Thymus (tissue), 11 donors: ENCODE results near the gene ITGB2. TPM values are rescaled to one million over a fixed set of nuclear protein-coding genes. Genes with fewer than 3 reads are reported as not detected.

ENCODE experiments used
- DNase-seq, 9 donors: peaks; one replicate each; pipeline ENCODE4 v3.0.0-alpha.2; 2013; ENCODE audit warnings: low spot score in 9 of 9, low read depth in 6 of 9, missing footprints in 1 of 9
- H3K27ac ChIP-seq, 2 donors: one replicate each; pipeline ENCODE4 v1.5.1; 2013; ENCODE audit warnings: control low read depth in 1 of 2, low read depth in 1 of 2, low read length in 1 of 2, mild to moderate bottlenecking in 1 of 2, moderate library complexity in 1 of 2
- H3K27me3 ChIP-seq, 2 donors: one replicate each; pipeline ENCODE4 v1.5.1; 2013; ENCODE audit warnings: low read length in 1 of 2; ENCODE audit not compliant: control insufficient read depth in 2 of 2, insufficient read depth in 1 of 2
- H3K36me3 ChIP-seq, 2 donors: one replicate each; pipeline ENCODE4 v1.5.1; 2013; ENCODE audit warnings: low read length in 1 of 2, mild to moderate bottlenecking in 1 of 2, moderate library complexity in 1 of 2; ENCODE audit not compliant: control insufficient read depth in 2 of 2, insufficient read depth in 2 of 2
- H3K4me1 ChIP-seq, 2 donors: one replicate each; pipeline ENCODE4 v1.5.1; 2013; ENCODE audit warnings: low read length in 2 of 2; ENCODE audit not compliant: control insufficient read depth in 2 of 2, insufficient read depth in 2 of 2
- H3K4me3 ChIP-seq, 2 donors: one replicate each; pipeline ENCODE4 v1.5.1; 2013; ENCODE audit warnings: low read length in 2 of 2, control low read depth in 1 of 2, mild to moderate bottlenecking in 1 of 2
- H3K9me3 ChIP-seq, 2 donors: one replicate each; pipeline ENCODE4 v1.5.1; 2013; ENCODE audit warnings: low read length in 1 of 2, mild to moderate bottlenecking in 1 of 2; ENCODE audit not compliant: control insufficient read depth in 2 of 2, insufficient read depth in 1 of 2
- WGBS: extraction: QIAGEN DNeasy Blood & Tissue Kit; methylation state at CpG from one replicate; pipeline ENCODE4 v1.1.7; 2013; 5-methylcytosine and 5-hydroxymethylcytosine counted together
- polyA plus RNA-seq: library from polyadenylated mRNA; stranded (reverse); fragments of 200-250 nt; gene quantifications from one replicate; pipeline ENCODE4 v1.2.3, GENCODE V29; 2013
- total RNA-seq: library from RNA; stranded (reverse); fragments of 120-200 nt; gene quantifications from one replicate; pipeline ENCODE4 v1.2.4, GENCODE V29; 2013
- donor health status: healthy.

Gene ITGB2
- total and polyA plus RNA-seq, 2 donors: 104 to 134 TPM

DNA sequence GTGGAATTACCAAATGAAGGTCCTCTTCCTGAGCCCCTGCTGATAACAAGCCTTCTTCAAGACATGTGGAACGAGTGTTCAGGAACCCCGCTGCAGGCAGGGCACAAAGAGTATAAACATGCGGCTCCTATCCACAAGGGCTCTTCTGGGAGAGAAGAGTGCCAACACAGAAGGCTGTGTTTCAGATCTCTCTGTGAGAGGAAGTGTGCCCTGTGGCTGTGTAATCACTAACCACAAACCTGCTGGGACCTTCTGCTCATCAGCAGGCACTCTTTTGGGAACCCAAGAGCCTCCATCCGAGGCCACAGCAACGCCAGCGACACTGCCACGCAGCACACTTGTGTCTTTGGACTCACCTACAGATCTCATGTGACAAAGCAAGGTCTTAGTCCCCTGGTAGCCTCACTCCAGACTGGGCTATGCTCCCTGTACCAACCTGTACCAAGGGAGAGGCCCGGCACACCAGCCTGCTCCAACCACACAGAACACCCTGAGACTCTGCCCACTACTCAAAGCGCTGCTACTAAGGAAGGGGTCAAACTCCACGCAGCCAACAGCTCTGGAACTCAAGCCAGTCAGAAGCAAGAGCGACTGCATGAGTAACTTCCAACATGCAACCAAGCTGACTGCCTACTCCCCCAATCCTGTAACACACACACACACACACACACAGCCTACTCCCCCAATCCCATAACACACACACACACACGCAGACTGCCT lies 55.0 kb downstream of the ITGB2 start:
- Histone ChIP-seq H3K27ac (no peak overlapping the region), H3K36me3 (peaks cover 34 to 45% of the 10 kb centered on the region in 2 donors), H3K4me1 (peaks cover 26 to 51% of the 10 kb centered on the region in 2 donors), H3K4me3 (no peak overlapping the region), H3K27me3 (no peaks in the 10 kb centered on the region), H3K9me3 (no peaks in the 10 kb centered on the region)
- peak in 1 of 9 donors; percentile 50 for DNase-seq
- 44% methylated on average over 12 of the region's 12 CpGs for WGBS

DNA sequence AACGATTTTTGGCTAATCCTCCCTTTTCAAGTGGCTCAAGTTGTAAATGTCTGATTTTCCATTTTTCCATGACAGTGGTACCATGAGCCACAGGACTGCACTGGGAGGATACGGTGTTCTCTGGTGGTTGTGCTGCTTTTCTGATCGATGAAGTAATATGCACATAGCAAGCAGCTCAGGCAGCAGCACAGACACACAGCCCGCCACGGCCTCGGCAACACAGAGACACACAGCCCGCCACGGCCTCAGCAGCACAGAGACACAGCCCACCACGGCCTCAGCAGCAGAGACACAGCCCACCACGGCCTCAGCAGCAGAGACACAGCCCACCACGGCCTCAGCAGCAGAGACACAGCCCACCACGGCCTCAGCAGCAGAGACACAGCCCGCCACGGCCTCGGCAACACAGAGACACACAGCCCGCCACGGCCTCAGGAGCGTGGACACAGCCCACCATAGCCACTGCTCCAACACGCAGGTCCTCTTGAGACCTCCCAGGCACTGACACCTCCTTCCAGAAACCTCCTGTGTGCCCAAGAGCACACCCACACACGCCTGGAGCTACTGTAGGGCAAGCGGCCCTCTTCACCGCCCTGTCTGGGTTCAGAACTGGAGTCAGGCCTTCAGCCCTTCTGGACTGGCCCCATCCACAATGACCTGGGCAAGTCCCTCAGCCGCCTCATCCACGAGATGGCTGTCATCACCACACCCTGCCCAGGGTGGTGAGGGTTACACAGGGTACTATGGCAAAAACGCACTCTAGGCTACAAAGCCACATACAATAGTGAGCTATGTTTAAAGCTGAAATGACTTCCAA lies 57.6 kb downstream of the ITGB2 start:
- Histone ChIP-seq H3K4me1 (peaks cover 14 to 28% of the 10 kb centered on the region in 2 donors), H3K4me3 (no peak overlapping the region), H3K36me3 (peaks cover 53 to 68% of the 10 kb centered on the region in 2 donors), H3K27me3 (no peaks in the 10 kb centered on the region), H3K9me3 (no peaks in the 10 kb centered on the region), H3K27ac (no peak overlapping the region)
- WGBS: 82% methylated on average over 25 of the region's 25 CpGs
- no peak for DNase-seq

- H3K4me3 ChIP-seq: no peak overlapping the region
- no peaks in the 10 kb centered on the region for H3K9me3 ChIP-seq
- no peak overlapping the region for H3K27ac ChIP-seq
- no peak for DNase-seq
- H3K4me1 ChIP-seq: peaks cover 0 to 25% of the 10 kb centered on the region in 2 donors
- no peaks in the 10 kb centered on the region for H3K27me3 ChIP-seq
- H3K36me3 ChIP-seq: peaks cover 73 to 82% of the 10 kb centered on the region in 2 donors
- WGBS: 97% methylated on average over 10 of the region's 10 CpGs
Measured at GRCh38 chr21:44858791-44859190, 61.9 kb downstream of the ITGB2 start.

DNA sequence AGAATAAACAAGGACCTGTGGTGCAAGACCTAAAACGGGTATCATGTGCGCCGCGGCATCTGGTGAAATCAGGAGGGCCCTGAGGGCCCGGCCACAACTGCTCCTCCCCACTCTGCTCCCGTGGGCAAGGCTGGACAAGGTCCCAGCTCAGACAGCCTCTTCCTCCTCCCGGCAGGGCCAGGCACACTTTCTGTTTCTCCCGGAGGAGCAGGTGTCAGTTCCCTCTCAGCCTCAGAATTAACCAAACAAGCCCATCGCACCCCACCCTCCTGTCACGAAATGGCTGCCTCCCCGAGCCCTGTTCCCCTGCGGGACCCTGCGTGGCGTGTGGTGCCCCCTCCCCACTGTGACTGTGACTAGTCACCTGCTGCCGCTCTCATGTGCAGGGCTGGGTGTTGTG lies 62.4 kb downstream of the ITGB2 start:
- DNase-seq: no peak
- Histone ChIP-seq H3K27me3 (no peaks in the 10 kb centered on the region), H3K4me1 (peaks cover 0 to 27% of the 10 kb centered on the region in 2 donors), H3K36me3 (peaks cover 73 to 82% of the 10 kb centered on the region in 2 donors), H3K27ac (no peak overlapping the region), H3K9me3 (no peaks in the 10 kb centered on the region), H3K4me3 (no peak overlapping the region)
- 94% methylated on average over 15 of the region's 15 CpGs for WGBS

DNA sequence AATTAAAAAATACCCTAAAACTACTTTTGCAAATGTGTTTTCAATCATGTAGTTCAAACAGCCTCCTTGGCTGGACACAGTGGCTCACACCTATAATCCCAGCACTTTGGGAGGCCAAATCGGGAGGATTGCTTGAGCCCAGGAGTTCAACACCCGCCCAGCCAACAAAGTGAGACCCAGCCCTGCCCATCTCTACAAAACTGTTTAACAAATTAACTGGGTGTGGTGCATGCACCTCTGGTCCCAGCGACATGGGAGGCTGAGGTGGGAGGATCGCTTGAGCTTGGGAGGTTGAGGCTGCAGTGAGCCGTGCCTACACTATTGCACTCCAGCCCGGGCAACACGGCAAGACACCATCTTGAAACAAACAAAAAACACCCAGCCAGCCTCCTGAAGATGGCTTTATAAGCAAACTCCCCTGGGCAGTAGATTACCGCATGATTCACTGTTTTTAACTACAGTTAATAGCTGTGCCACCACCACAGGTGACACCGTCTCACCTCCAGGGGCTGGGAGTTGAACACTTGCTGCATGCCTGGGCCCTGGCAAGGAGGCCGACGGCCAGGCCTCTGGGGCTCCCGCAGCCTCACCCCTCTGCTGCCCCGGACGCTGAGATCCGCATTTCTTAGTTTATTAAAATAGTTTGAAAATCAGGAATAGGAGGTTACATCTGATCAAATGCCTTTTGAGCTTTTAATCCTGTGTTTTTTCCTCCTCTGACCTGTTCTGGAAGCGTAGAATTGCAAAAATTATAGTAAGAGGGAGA lies 63.4 kb downstream of the ITGB2 start:
- H3K4me1 ChIP-seq: peaks cover 0 to 29% of the 10 kb centered on the region in 2 donors
- no peak overlapping the region for H3K4me3 ChIP-seq
- 99% methylated on average over 16 of the region's 16 CpGs for WGBS
- no peaks in the 10 kb centered on the region for H3K9me3 ChIP-seq
- H3K36me3 ChIP-seq: peaks cover 69 to 83% of the 10 kb centered on the region in 2 donors
- DNase-seq: no peak
- no peaks in the 10 kb centered on the region for H3K27me3 ChIP-seq
- no peak overlapping the region for H3K27ac ChIP-seq

- Histone ChIP-seq H3K27me3 (no peaks in the 10 kb centered on the region), H3K9me3 (no peaks in the 10 kb centered on the region), H3K4me3 (no peak overlapping the region), H3K4me1 (peaks cover 0 to 36% of the 10 kb centered on the region in 2 donors), H3K36me3 (peaks cover 67 to 78% of the 10 kb centered on the region in 2 donors), H3K27ac (no peak overlapping the region)
- 97% methylated on average over 17 of the region's 17 CpGs for WGBS
- DNase-seq: no peak
Measured at GRCh38 chr21:44856131-44856530, 64.6 kb downstream of the ITGB2 start.

GRCh38 chr21:44855572-44855971 lies 65.1 kb downstream of the ITGB2 start:
- Histone ChIP-seq H3K9me3 (peaks cover 0 to 2% of the 10 kb centered on the region in 2 donors), H3K27ac (peak overlapping the region in 1 of 2 donors; percentile 21), H3K27me3 (no peaks in the 10 kb centered on the region), H3K36me3 (peaks cover 69 to 80% of the 10 kb centered on the region in 2 donors), H3K4me1 (peaks cover 0 to 38% of the 10 kb centered on the region in 2 donors), H3K4me3 (no peak overlapping the region)
- WGBS: 95% methylated on average over 14 of the region's 14 CpGs
- DNase-seq: no peak

DNA sequence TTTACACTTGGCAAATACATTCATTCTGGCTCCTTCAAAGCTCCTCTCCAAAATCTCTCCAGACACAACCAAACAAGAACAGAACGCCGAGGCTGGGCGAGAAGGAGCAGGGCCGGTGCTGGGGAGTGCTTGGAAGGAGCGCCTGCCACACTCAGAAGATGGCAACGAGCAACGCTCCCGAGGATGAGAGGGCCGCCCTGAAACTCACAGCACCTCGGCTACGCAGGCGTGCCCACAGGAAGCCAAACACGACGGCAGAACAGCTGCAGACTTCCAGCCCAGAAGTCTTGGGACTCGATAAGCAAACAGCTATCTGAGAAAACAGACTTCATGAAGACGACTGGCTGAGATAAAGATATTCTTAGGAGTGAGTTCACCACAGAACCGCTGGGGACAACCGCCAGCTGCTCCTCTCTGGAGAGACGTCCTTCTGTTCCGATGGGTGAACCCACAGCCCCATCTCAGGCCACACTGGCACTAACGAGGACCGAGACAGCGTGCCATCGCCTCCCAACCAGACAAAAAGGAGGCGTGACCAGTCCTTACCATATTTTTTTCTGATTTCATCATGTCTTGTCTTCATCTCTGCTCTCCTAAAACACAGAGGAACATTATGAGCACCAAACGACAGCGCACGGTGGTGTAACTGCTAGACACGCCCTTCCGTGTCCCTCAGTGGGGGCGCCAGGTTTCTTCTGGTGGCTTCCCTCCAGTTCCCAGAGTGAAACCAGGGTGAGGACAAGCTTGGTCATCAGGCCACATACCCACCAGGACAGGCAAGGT lies 65.8 kb downstream of the ITGB2 start:
- 72% methylated on average over 31 of the region's 31 CpGs for WGBS
- DNase-seq: peak in 3 of 9 donors; percentile 41 to 58 (median 57)

More for the DNA sequence above, 65.8 kb downstream of the ITGB2 start:
- Histone ChIP-seq H3K27ac (peak overlapping the region in 1 of 2 donors; percentile 76), H3K9me3 (peaks cover 0 to 2% of the 10 kb centered on the region in 2 donors), H3K27me3 (no peaks in the 10 kb centered on the region), H3K36me3 (peaks cover 73 to 82% of the 10 kb centered on the region in 2 donors), H3K4me1 (peaks cover 0 to 42% of the 10 kb centered on the region in 2 donors), H3K4me3 (no peak overlapping the region)
